Astrocyte of the cerebellum (primary cell): ENCODE results near the gene AGXT.

ENCODE experiments used
- DNase-seq: peaks from one replicate; pipeline ENCODE4 v3.0.0-alpha.2; 2011; ENCODE audit warnings: low read depth
- H3K4me3 ChIP-seq: 2 replicates; pipeline ENCODE4 v1.5.1; 2011; ENCODE audit warnings: mild to moderate bottlenecking, low read depth, low read length, moderate library complexity
- CTCF ChIP-seq: IDR thresholded peaks from 2 replicates; pipeline ENCODE4 v1.5.1; 2012; ENCODE audit warnings: low read length, low read depth, moderate library complexity, mild to moderate bottlenecking; ENCODE audit errors: missing control alignments
- in situ Hi-C: cut with HindIII; loops from 2 replicates; pipeline ENCODE4 v1.10.0; 2017; ENCODE audit warnings: low sequenced_read_pairs

The AGXT gene

GRCh38 chr2:240911641-240912265 lies 43.1 kb downstream of the AGXT start:
- H3K4me3 ChIP-seq = no peak overlapping the region
- DNase-seq = no peak
- in situ Hi-C loops = no loop called here
- no peak for TF ChIP-seq CTCF

GRCh38 chr2:240912878-240913809 lies 44.5 kb downstream of the AGXT start:
- no peak for DNase-seq
- TF ChIP-seq CTCF = no peak
- in situ Hi-C loops = no loop called here
- H3K4me3 ChIP-seq = no peak overlapping the region

- peak; percentile 63 for DNase-seq
- TF ChIP-seq CTCF = peak; percentile 95
- in situ Hi-C loops = no loop called here
- H3K4me3 ChIP-seq = no peak overlapping the region
Observed at GRCh38 chr2:240913810-240914644, 45.4 kb downstream of the AGXT start.

- in situ Hi-C loops = no loop called here
- H3K4me3 ChIP-seq = no peak overlapping the region
- no peak for TF ChIP-seq CTCF
- no peak for DNase-seq
Observed at GRCh38 chr2:240914645-240915525, 46.3 kb downstream of the AGXT start.

- TF ChIP-seq CTCF = no peak
- in situ Hi-C loops = no loop called here
- DNase-seq = no peak
- no peak overlapping the region for H3K4me3 ChIP-seq
Observed at GRCh38 chr2:240915526-240916341, 47.1 kb downstream of the AGXT start.
